NCI-H2196 (cell line): ENCODE results near the gene TDRKH.

Experiments
- DNase-seq: peaks from one replicate; lab custom pipeline; 2025; ENCODE audit not compliant: unreplicated experiment; lab: John Stamatoyannopoulos, UW

Gene TDRKH

GRCh38 chr1:151790071-151790939 lies at the start of gene TDRKH:
Gene TDRKH, minus strand, starts transcription at chr1:151790500. Its CDS starts 7,478 bp downstream, at chr1:151783022.
- peak; percentile 97 for DNase-seq

GRCh38 chr1:151839457-151840403 lies 49.4 kb upstream of the TDRKH start, which contains the start of gene C2CD4D:
Gene C2CD4D, minus strand, starts transcription at chr1:151839820. Its CDS starts 831 bp downstream, at chr1:151838989.
- DNase-seq: peak; percentile 88

GRCh38 chr1:151839082-151839412 lies 48.7 kb upstream of the TDRKH start:
- DNase-seq: no peak

GRCh38 chr1:151838222-151839081 lies 48.2 kb upstream of the TDRKH start:
- no peak for DNase-seq

- no peak for DNase-seq
Measured at GRCh38 chr1:151837884-151838221, 47.6 kb upstream of the TDRKH start.

- DNase-seq: no peak
Measured at GRCh38 chr1:151837197-151837596, 46.9 kb upstream of the TDRKH start.

GRCh38 chr1:151835596-151835995 lies 45.3 kb upstream of the TDRKH start:
- DNase-seq: no peak

GRCh38 chr1:151834239-151834638 lies 43.9 kb upstream of the TDRKH start:
- no peak for DNase-seq

GRCh38 chr1:151833172-151833900 lies 43.0 kb upstream of the TDRKH start:
- no peak for DNase-seq

- peak; percentile 98 for DNase-seq
Measured at GRCh38 chr1:151832318-151832980, 42.1 kb upstream of the TDRKH start.

GRCh38 chr1:151831605-151832004 lies 41.3 kb upstream of the TDRKH start, which contains the start of gene RORC:
Gene RORC, minus strand, starts transcription at chr1:151831802. Its CDS starts 38 bp downstream, at chr1:151831764.
- peak; percentile 68 for DNase-seq

- DNase-seq: no peak
Measured at GRCh38 chr1:151831256-151831591, 40.9 kb upstream of the TDRKH start.

GRCh38 chr1:151830055-151830454 lies 39.8 kb upstream of the TDRKH start:
- DNase-seq: no peak

- no peak for DNase-seq
Measured at GRCh38 chr1:151829352-151830046, 39.2 kb upstream of the TDRKH start.

- no peak for DNase-seq
Measured at GRCh38 chr1:151828921-151829320, 38.6 kb upstream of the TDRKH start.

- no peak for DNase-seq
Measured at GRCh38 chr1:151827853-151828252, 37.6 kb upstream of the TDRKH start.

GRCh38 chr1:151825751-151826660 lies 35.7 kb upstream of the TDRKH start:
- no peak for DNase-seq

GRCh38 chr1:151825204-151825603 lies 34.9 kb upstream of the TDRKH start:
- DNase-seq: no peak
